SK-N-SH (cell line): ENCODE data around the gene RPL29. TPM values are rescaled to one million over a fixed set of nuclear protein-coding genes. Genes with fewer than 3 reads are reported as not detected.
A peak's percentile ranks its signal among the peaks of the same experiment; 100 is the strongest.

Source experiments
- CTCF ChIA-PET: fragments of 300-600, 350-600 bp; formaldehyde crosslinking; extraction: SDS; loops from one replicate; lab custom pipeline; 2021; lab: Yijun Ruan, JAX
- POLR2A ChIA-PET: fragments of 350-600 bp; sonication (Branson Sonifier 250); formaldehyde crosslinking; extraction: SDS; loops from one replicate; lab custom pipeline; 2020; ENCODE audit warnings: antibody characterized with exemption, inconsistent platforms; lab: Yijun Ruan, JAX
- DNase-seq: peaks from one replicate; pipeline ENCODE4 v3.0.0; 2012
- H2AFZ ChIP-seq: fragments of 200-600 bp; sonication (generic); 2 replicates; pipeline ENCODE4 v1.8.1; 2016; ENCODE audit warnings: antibody characterized with exemption, mild to moderate bottlenecking, low read depth
- H3F3A ChIP-seq: fragments of 200-600 bp; sonication (generic); replicated peaks from 2 replicates; pipeline ENCODE3; 2016; ENCODE audit warnings: antibody characterized with exemption, mild to moderate bottlenecking; ENCODE audit not compliant: insufficient read depth
- H3K27ac ChIP-seq, 2 experiments: fragments of 200-500 bp in 1 of 2; fragments of 200-600 bp in 1 of 2; sonication (Bioruptor generic) in 1 of 2; sonication (generic), shearing (Covaris generic) in 1 of 2; 2 replicates each; pipeline versions ENCODE4 v1.5.1 to v1.6.1; 2014 to 2016; ENCODE audit warnings: low read depth in 2 of 2, inconsistent platforms in 1 of 2, low read length in 1 of 2, mild to moderate bottlenecking in 1 of 2, mixed read lengths in 1 of 2
- H3K27me3 ChIP-seq: fragments of 200-600 bp; sonication (generic), shearing (Covaris generic); 2 replicates; pipeline ENCODE4 v1.6.1; 2016; ENCODE audit warnings: mixed run types; ENCODE audit not compliant: insufficient read depth
- H3K36me3 ChIP-seq, 2 experiments: fragments of 200-500 bp in 1 of 2; fragments of 200-600 bp in 1 of 2; sonication (Bioruptor generic) in 1 of 2; sonication (generic) in 1 of 2; replicated peaks in 1 of 2; 2 replicates each; pipeline versions ENCODE3 to v1.5.1; 2014 to 2016; ENCODE audit warnings: low read length in 1 of 2, mild to moderate bottlenecking in 1 of 2; ENCODE audit not compliant: insufficient read depth in 2 of 2, control insufficient read depth in 1 of 2
- H3K4me1 ChIP-seq, 2 experiments: fragments of 200-500 bp in 1 of 2; fragments of 200-600 bp in 1 of 2; sonication (Bioruptor generic) in 1 of 2; sonication (generic), shearing (Covaris generic) in 1 of 2; 2 replicates each; pipeline versions ENCODE4 v1.5.1 to v1.6.1; 2014 to 2016; ENCODE audit warnings: low read depth in 1 of 2, low read length in 1 of 2, mixed run types in 1 of 2; ENCODE audit not compliant: insufficient read depth in 2 of 2, control insufficient read depth in 1 of 2
- H3K4me2 ChIP-seq: fragments of 200-600 bp; sonication (generic), shearing (Covaris generic); 2 replicates; pipeline ENCODE4 v1.6.1; 2017; ENCODE audit warnings: mixed run types
- H3K4me3 ChIP-seq, 2 experiments: fragments of 200-500 bp in 1 of 2; fragments of 200-600 bp in 1 of 2; sonication (Bioruptor generic) in 1 of 2; sonication (generic), shearing (Covaris generic) in 1 of 2; 2 replicates each; pipeline versions ENCODE4 v1.5.1 to v1.8.1; 2014 to 2016; ENCODE audit warnings: low read depth in 2 of 2, inconsistent platforms in 1 of 2, low read length in 1 of 2, mild to moderate bottlenecking in 1 of 2, mixed read lengths in 1 of 2, moderate library complexity in 1 of 2
- H3K79me2 ChIP-seq: fragments of 200-600 bp; sonication (generic); 2 replicates; pipeline ENCODE4 v1.8.1; 2017; ENCODE audit warnings: mild to moderate bottlenecking; ENCODE audit not compliant: insufficient read depth
- H3K9ac ChIP-seq: fragments of 200-600 bp; sonication (generic); 2 replicates; pipeline ENCODE4 v1.6.1; 2017; ENCODE audit warnings: mixed run types
- H3K9me2 ChIP-seq: fragments of 200-600 bp; sonication (generic); 2 replicates; pipeline ENCODE4 v1.6.1; 2017; ENCODE audit warnings: mixed run types
- H3K9me3 ChIP-seq: fragments of 200-600 bp; sonication (generic); 2 replicates; pipeline ENCODE4 v1.6.1; 2017; ENCODE audit warnings: mixed run types, mild to moderate bottlenecking, moderate library complexity
- H4K20me1 ChIP-seq: fragments of 200-600 bp; sonication (generic); 2 replicates; pipeline ENCODE4 v1.6.1; 2017; ENCODE audit warnings: mild to moderate bottlenecking, mixed run types; ENCODE audit not compliant: insufficient read depth
- CHD2 ChIP-seq: fragments of 150-350 bp; IDR thresholded peaks from 2 replicates; pipeline ENCODE4 v1.6.1; 2018; ENCODE audit warnings: low read length; ENCODE audit not compliant: partially characterized antibody
- EZH2phosphoT487 ChIP-seq: fragments of 200-600 bp; sonication (generic); IDR thresholded peaks from 2 replicates; pipeline ENCODE4 v1.6.1; 2017; ENCODE audit warnings: low read depth, mixed run types, mild to moderate bottlenecking, antibody characterized with exemption, moderate library complexity, borderline replicate concordance
- FOSL2 ChIP-seq: IDR thresholded peaks from 2 replicates; pipeline ENCODE4 v1.4.0; 2012; ENCODE audit warnings: low read depth, mild to moderate bottlenecking, moderate library complexity, borderline replicate concordance
- GATA2 ChIP-seq: sonication (generic); formaldehyde crosslinking; IDR thresholded peaks from 2 replicates; pipeline ENCODE4 v1.5.0; 2020; ENCODE audit warnings: mild to moderate bottlenecking, missing genetic modification reagents
- RCOR1 ChIP-seq: fragments of 150-350 bp; IDR thresholded peaks from 2 replicates; pipeline ENCODE4 v1.6.1; 2017; ENCODE audit warnings: antibody characterized with exemption, low read length
- RXRA ChIP-seq: IDR thresholded peaks from 2 replicates; pipeline ENCODE4 v1.4.0; 2012; ENCODE audit warnings: low read depth, mild to moderate bottlenecking, borderline replicate concordance
- TCF12 ChIP-seq: IDR thresholded peaks from 2 replicates; pipeline ENCODE4 v1.4.0; 2012
- WGBS: methylation state at CpG from one replicate; pipeline ENCODE4 v1.1.6; 2017; ENCODE audit warnings: low lambda C conversion rate; 5-methylcytosine and 5-hydroxymethylcytosine counted together
- polyA plus RNA-seq, 3 experiments: library from polyadenylated mRNA; depleted of rRNA; stranded (reverse); fragments of >200 nt; gene quantifications; 2 replicates each; pipeline ENCODE4 v1.2.3, GENCODE V29; 2012
- TF ChIP-seq, protein P1 (sequence below): fragments of 200-600 bp; sonication (generic); IDR thresholded peaks from 2 replicates; pipeline ENCODE4 v1.6.1; 2017; ENCODE audit warnings: antibody characterized with exemption, mild to moderate bottlenecking, moderate library complexity
- TF ChIP-seq, protein P2 (sequence below): IDR thresholded peaks from 2 replicates; pipeline ENCODE4 v1.4.0; 2012; ENCODE audit warnings: low read depth
- TF ChIP-seq, protein P3 (sequence below): fragments of 150-350 bp; IDR thresholded peaks from 2 replicates; pipeline ENCODE4 v1.6.1; 2017; ENCODE audit warnings: antibody characterized with exemption, low read length, low read depth, borderline replicate concordance

RPL29 gene
- polyA plus RNA-seq, 1 of the 3 experiments (the other 2 are of a cell fraction), result 3,173 TPM

DNA sequence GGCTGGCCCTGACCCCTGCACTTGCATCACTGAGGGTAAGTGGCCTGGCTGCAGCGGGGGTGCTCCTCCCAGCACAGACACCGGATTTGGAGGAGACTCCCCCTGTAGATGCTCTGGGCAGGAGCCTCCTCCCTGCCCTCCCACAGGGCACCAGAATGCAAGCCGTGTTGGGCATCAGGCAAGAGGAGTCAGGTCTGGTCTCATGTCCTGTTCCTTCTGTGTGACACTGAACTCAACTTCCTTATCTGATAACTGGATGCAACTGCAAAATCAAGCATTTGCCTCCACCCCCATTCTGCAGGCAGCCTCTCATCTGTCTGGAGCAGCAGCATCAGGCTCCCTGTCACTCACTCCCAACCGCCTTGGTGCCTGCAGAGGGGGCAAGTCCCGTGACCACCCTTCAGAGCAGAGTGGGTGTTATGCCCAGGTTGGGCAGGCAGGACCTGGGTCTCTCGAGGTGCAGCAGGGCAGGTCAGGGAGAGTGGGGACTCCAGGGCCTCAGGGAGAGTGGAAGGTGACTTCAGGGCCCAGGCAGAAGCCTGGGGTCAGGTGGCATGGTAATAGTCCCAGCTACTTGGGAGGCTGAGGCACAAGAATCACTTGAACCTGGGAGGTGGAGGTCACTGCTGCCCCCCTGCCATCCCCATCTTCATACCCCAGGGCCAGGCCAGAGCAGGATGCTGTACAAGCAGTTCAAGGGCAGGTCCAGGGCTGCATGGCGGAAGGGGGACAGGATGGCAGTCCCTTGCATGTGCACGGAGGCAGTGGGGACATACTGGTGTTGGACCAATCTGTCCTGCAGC lies 10.5 kb upstream of the RPL29 start (continued):
- TF ChIP-seq, protein P1, sequence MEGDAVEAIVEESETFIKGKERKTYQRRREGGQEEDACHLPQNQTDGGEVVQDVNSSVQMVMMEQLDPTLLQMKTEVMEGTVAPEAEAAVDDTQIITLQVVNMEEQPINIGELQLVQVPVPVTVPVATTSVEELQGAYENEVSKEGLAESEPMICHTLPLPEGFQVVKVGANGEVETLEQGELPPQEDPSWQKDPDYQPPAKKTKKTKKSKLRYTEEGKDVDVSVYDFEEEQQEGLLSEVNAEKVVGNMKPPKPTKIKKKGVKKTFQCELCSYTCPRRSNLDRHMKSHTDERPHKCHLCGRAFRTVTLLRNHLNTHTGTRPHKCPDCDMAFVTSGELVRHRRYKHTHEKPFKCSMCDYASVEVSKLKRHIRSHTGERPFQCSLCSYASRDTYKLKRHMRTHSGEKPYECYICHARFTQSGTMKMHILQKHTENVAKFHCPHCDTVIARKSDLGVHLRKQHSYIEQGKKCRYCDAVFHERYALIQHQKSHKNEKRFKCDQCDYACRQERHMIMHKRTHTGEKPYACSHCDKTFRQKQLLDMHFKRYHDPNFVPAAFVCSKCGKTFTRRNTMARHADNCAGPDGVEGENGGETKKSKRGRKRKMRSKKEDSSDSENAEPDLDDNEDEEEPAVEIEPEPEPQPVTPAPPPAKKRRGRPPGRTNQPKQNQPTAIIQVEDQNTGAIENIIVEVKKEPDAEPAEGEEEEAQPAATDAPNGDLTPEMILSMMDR, result no peak
- TF ChIP-seq RXRA (no peak), EZH2phosphoT487 (no peak), CHD2 (peak; percentile 53), TCF12 (no peak), FOSL2 (no peak)
- TF ChIP-seq, protein P2, sequence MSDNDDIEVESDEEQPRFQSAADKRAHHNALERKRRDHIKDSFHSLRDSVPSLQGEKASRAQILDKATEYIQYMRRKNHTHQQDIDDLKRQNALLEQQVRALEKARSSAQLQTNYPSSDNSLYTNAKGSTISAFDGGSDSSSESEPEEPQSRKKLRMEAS, result no peak
- TF ChIP-seq, protein P3, sequence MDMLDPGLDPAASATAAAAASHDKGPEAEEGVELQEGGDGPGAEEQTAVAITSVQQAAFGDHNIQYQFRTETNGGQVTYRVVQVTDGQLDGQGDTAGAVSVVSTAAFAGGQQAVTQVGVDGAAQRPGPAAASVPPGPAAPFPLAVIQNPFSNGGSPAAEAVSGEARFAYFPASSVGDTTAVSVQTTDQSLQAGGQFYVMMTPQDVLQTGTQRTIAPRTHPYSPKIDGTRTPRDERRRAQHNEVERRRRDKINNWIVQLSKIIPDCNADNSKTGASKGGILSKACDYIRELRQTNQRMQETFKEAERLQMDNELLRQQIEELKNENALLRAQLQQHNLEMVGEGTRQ, result no peak
- TF ChIP-seq, all 33 proteins: peak for 8

DNA sequence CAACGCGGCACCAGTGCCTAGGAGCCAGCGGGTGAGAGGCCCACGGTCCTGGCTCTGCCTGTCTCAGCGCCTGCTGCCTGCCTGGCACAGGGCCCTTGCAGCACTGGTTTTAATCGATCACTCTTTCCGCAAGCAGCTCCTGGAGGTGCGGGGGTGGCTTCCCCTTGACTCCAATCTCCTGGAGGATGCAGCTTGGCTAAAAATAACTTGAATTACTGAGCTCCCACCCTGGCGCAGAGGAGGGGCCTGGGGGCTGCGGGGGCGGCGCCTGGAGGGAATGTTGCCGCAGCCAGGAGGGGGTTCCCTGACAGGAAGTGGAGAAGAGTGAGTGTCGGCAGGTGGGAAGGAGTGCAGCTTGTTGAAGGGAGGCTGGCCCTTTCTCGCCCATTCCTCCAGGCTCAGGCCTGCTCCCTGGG lies 9.9 kb upstream of the RPL29 start:
- Histone ChIP-seq H3K27ac (peak overlapping the region; percentile 52 to 99; a peak in 3 of 4 replicates), H3K9me3 (no peaks in the 10 kb centered on the region), H3K4me2 (peak overlapping the region; percentile 73), H3K4me3 (peak overlapping the region in 1 of 2 experiments; percentile 6; a peak in 1 of 4 replicates), H3K79me2 (no peaks in the 10 kb centered on the region), H3K9me2 (no peaks in the 10 kb centered on the region), H3K36me3 (no peaks in the 10 kb centered on the region), H3F3A (no peaks in the 10 kb centered on the region), H3K9ac (peak overlapping the region; percentile 34; the same call in 1 of the 2 replicates), H4K20me1 (no peaks in the 10 kb centered on the region), H3K4me1 (peaks cover 20 to 62% of the 10 kb centered on the region in 2 experiments), H2AFZ (peak overlapping the region; percentile 84; the same call in 1 of the 2 replicates), H3K27me3 (no peaks in the 10 kb centered on the region)
- ChIA-PET POLR2A (interaction anchor here (0.6 to 6.2 kb wide), 15 partner anchors 10 to 137 kb away, joined by 3 to 144 read pairs (median 9); partner anchors contain the start of genes ACY1, DUSP7 and RPL29), CTCF (interaction anchor here (1.0 to 24.7 kb wide), 10 partner anchors 12 to 169 kb away, joined by 3 to 983 read pairs (median 98); partner anchors contain the start of genes ACY1, DUSP7 and POC1A)
- 7% methylated on average over 9 of the region's 15 CpGs for WGBS
- DNase-seq, result peak; percentile 71
- TF ChIP-seq GATA2 (CRISPR knock-in tag) (peak; percentile 22; the same call in 1 of the 2 replicates), RCOR1 (no peak), TCF12 (peak; percentile 35; the same call in 1 of the 2 replicates)
